HCT116 (cell line): ENCODE data around the gene CYP2A13. TPM values are rescaled to one million over a fixed set of nuclear protein-coding genes. Genes with fewer than 3 reads are reported as not detected.

Experiments used
- ATAC-seq: fragments of 200-7000 bp; cut with Tn5 transposase; 2 replicates; pipeline ENCODE4 v1.9.1; 2020; ENCODE audit warnings: mild to moderate bottlenecking, moderate library complexity
- BruUV-seq: library from RNA; stranded (reverse); fragments of 400-500 nt; replicated peaks from 2 replicates; lab custom pipeline; 2021; lab: Mats Ljungman, UMichigan
- CTCF ChIA-PET: fragments of 300-600 bp; sonication (Branson Sonifier 250); formaldehyde crosslinking; loops from one replicate; lab custom pipeline; 2021; ENCODE audit warnings: antibody characterized with exemption; lab: Charles Lee
- POLR2A ChIA-PET: fragments of 300-600, 350-600 bp; sonication (Branson Sonifier 250); formaldehyde crosslinking; loops from one replicate; lab custom pipeline; 2021; ENCODE audit warnings: antibody characterized with exemption; lab: Charles Lee
- RAD21 ChIA-PET, 2 experiments: fragments of 300-600 bp; sonication (Branson Sonifier 250); formaldehyde crosslinking; loops; one replicate each; lab custom pipeline; 2023; ENCODE audit warnings: low total read pairs in 2 of 2; ENCODE audit not compliant: uncharacterized antibody in 2 of 2, unreplicated experiment in 2 of 2, low non-redundant PET in 1 of 2; lab: Charles Lee
- DNase-seq: peaks from one replicate; pipeline ENCODE4 v3.0.0-alpha.2; 2010; ENCODE audit warnings: low read depth, low spot score
- H2AFZ ChIP-seq: fragments of 200-600 bp; shearing (Covaris generic), sonication (generic); 2 replicates; pipeline ENCODE4 v1.6.1; 2017; ENCODE audit warnings: low read depth, mixed run types, mixed read lengths, antibody characterized with exemption, low read length; ENCODE audit not compliant: poor library complexity, severe bottlenecking
- H3K27ac ChIP-seq: 2 replicates; pipeline ENCODE4 v1.5.1; 2012; ENCODE audit warnings: low read depth, low read length
- H3K27me3 ChIP-seq: fragments of 200-600 bp; sonication (generic); 2 replicates; pipeline ENCODE4 v1.6.1; 2016; ENCODE audit warnings: mixed run types, low read length, mixed read lengths; ENCODE audit not compliant: insufficient read depth
- H3K36me3 ChIP-seq, 2 experiments: fragments of 200-500 bp in 1 of 2; fragments of 200-600 bp in 1 of 2; sonication (Bioruptor generic) in 1 of 2; sonication (generic) in 1 of 2; 2 replicates each; pipeline versions ENCODE4 v1.5.1 to v1.6.1; 2014 to 2016; ENCODE audit warnings: low read length in 2 of 2, inconsistent platforms in 1 of 2, mixed read lengths in 1 of 2, mixed run types in 1 of 2; ENCODE audit not compliant: insufficient read depth in 2 of 2, control insufficient read depth in 1 of 2
- H3K4me1 ChIP-seq, 2 experiments: fragments of 200-600 bp in 1 of 2; sonication (generic) in 1 of 2; 2 replicates each; pipeline versions ENCODE4 v1.5.1 to v1.6.1; 2012 to 2017; ENCODE audit warnings: low read length in 2 of 2, inconsistent platforms in 1 of 2, mild to moderate bottlenecking in 1 of 2, mixed read lengths in 1 of 2, mixed run types in 1 of 2, moderate library complexity in 1 of 2; ENCODE audit not compliant: insufficient read depth in 2 of 2, control insufficient read depth in 1 of 2
- H3K4me2 ChIP-seq: fragments of 200-600 bp; sonication (generic); 2 replicates; pipeline ENCODE4 v1.6.1; 2017; ENCODE audit warnings: mixed run types, low read length, mixed read lengths
- H3K4me3 ChIP-seq, 2 experiments: fragments of 200-600 bp in 1 of 2; sonication (generic) in 1 of 2; replicated peaks in 1 of 2; 2 replicates each; pipeline ENCODE4 v1.5.1; 2011 to 2016; ENCODE audit warnings: low read length in 2 of 2, control low read depth in 1 of 2, low read depth in 1 of 2, mild to moderate bottlenecking in 1 of 2, mixed read lengths in 1 of 2, mixed run types in 1 of 2
- H3K79me2 ChIP-seq: fragments of 200-600 bp; sonication (generic); 2 replicates; pipeline ENCODE4 v1.6.1; 2017; ENCODE audit warnings: mild to moderate bottlenecking, mixed run types, low read length, moderate library complexity, mixed read lengths; ENCODE audit not compliant: insufficient read depth
- H3K9ac ChIP-seq: fragments of 200-600 bp; sonication (generic); 2 replicates; pipeline ENCODE4 v1.6.1; 2016; ENCODE audit warnings: low read length, mixed read lengths
- H3K9me2 ChIP-seq: fragments of 200-600 bp; sonication (generic), shearing (Covaris generic); 2 replicates; pipeline ENCODE4 v1.6.1; 2017; ENCODE audit warnings: mixed run types, mild to moderate bottlenecking, moderate library complexity; ENCODE audit not compliant: insufficient read depth
- H3K9me3 ChIP-seq, 2 experiments: fragments of 200-500 bp in 1 of 2; fragments of 200-600 bp in 1 of 2; sonication (Bioruptor generic) in 1 of 2; sonication (generic) in 1 of 2; 2 replicates each; pipeline ENCODE4 v1.6.1; 2014 to 2017; ENCODE audit warnings: low read length in 2 of 2, mixed read lengths in 2 of 2, inconsistent platforms in 1 of 2, low read depth in 1 of 2, mild to moderate bottlenecking in 1 of 2, mixed run types in 1 of 2, moderate library complexity in 1 of 2; ENCODE audit not compliant: control insufficient read depth in 1 of 2, insufficient read depth in 1 of 2
- H4K20me1 ChIP-seq: fragments of 200-600 bp; sonication (generic), shearing (Covaris generic); 2 replicates; pipeline ENCODE4 v1.6.1; 2017; ENCODE audit warnings: mixed run types, mild to moderate bottlenecking, moderate library complexity; ENCODE audit not compliant: insufficient read depth
- ATF3 ChIP-seq: IDR thresholded peaks from 2 replicates; pipeline ENCODE4 v1.6.1; 2012
- CEBPB ChIP-seq: IDR thresholded peaks from 2 replicates; pipeline ENCODE4 v1.6.1; 2012; ENCODE audit warnings: low read depth
- CTCF ChIP-seq, 3 experiments: fragments of 200-600 bp in 1 of 3; sonication (generic) in 1 of 3; IDR thresholded peaks in 2 of 3; conservative IDR thresholded peaks in 1 of 3; 2 replicates each; pipeline ENCODE4 v1.5.1; 2012 to 2017; ENCODE audit warnings: low read depth in 2 of 3, low read length in 2 of 3, antibody characterized with exemption in 1 of 3, borderline replicate concordance in 1 of 3, control low read depth in 1 of 3, mild to moderate bottlenecking in 1 of 3, mixed read lengths in 1 of 3, mixed run types in 1 of 3, moderate library complexity in 1 of 3; ENCODE audit not compliant: insufficient read depth in 1 of 3
- EGR1 ChIP-seq: IDR thresholded peaks from 2 replicates; pipeline ENCODE4 v1.6.1; 2012; ENCODE audit warnings: low read depth
- ELF1 ChIP-seq: IDR thresholded peaks from 2 replicates; pipeline ENCODE4 v1.6.1; 2012; ENCODE audit warnings: low read depth, borderline replicate concordance
- EZH2 ChIP-seq: fragments of 200-600 bp; sonication (generic); IDR thresholded peaks from 2 replicates; pipeline ENCODE4 v1.6.1; 2017; ENCODE audit warnings: antibody characterized with exemption, mixed run types
- EZH2phosphoT487 ChIP-seq: fragments of 200-600 bp; IDR thresholded peaks from 2 replicates; pipeline ENCODE4 v1.6.1; 2018; ENCODE audit warnings: antibody characterized with exemption, borderline replicate concordance
- JUND ChIP-seq: IDR thresholded peaks from 2 replicates; pipeline ENCODE4 v1.6.1; 2012
- POLR2A ChIP-seq: IDR thresholded peaks from 2 replicates; pipeline ENCODE4 v1.7.0; 2011; ENCODE audit warnings: borderline replicate concordance; ENCODE audit not compliant: insufficient read depth, insufficient read length; ENCODE audit errors: extremely low read depth
- REST ChIP-seq: IDR thresholded peaks from 2 replicates; pipeline ENCODE4 v1.6.1; 2012; ENCODE audit warnings: low read depth
- SIN3A ChIP-seq: IDR thresholded peaks from 2 replicates; pipeline ENCODE4 v1.6.1; 2012; ENCODE audit warnings: low read depth
- SRF ChIP-seq: IDR thresholded peaks from 2 replicates; pipeline ENCODE4 v1.6.1; 2012; ENCODE audit warnings: low read depth
- TCF7L2 ChIP-seq: IDR thresholded peaks from 2 replicates; pipeline ENCODE4 v1.7.0; 2011; ENCODE audit warnings: borderline replicate concordance, inconsistent platforms; ENCODE audit not compliant: insufficient read depth, insufficient read length; ENCODE audit errors: extremely low read depth
- ZBTB33 ChIP-seq: IDR thresholded peaks from 2 replicates; pipeline ENCODE4 v1.6.1; 2011; ENCODE audit warnings: mild to moderate bottlenecking, low read length, moderate library complexity; ENCODE audit not compliant: insufficient replicate concordance; ENCODE audit errors: extremely low read depth
- ZNF274 ChIP-seq: fragments of 200-500 bp; sonication (Bioruptor generic); IDR thresholded peaks from 2 replicates; pipeline ENCODE4 v1.6.1; 2014; ENCODE audit warnings: mild to moderate bottlenecking, low read depth, low read length, inconsistent platforms
- intact Hi-C: fragments of 100-400 bp; cut with micrococcal nuclease; formaldehyde crosslinking; loops from 2 replicates; pipeline ENCODE4 v1.10.0; 2022
- total RNA-seq: library from RNA; stranded (reverse); gene quantifications from one replicate; pipeline ENCODE4 v1.2.1, GENCODE V29; 2021; ENCODE audit not compliant: unreplicated experiment

CYP2A13 gene
- total RNA-seq, 1 experiment from 2014 or later = not detected

GRCh38 chr19:41083516-41083915, 4.7 kb upstream of the CYP2A13 start:
- no peaks in the 10 kb centered on the region for H3K36me3 ChIP-seq
- peaks cover 0 to 10% of the 10 kb centered on the region in 2 experiments; a peak in 2 of 4 replicates for H3K4me1 ChIP-seq
- H3K9me3 ChIP-seq = no peaks in the 10 kb centered on the region
- H2AFZ ChIP-seq = no peak overlapping the region
- no peaks in the 10 kb centered on the region; the same call in 1 of the 2 replicates for H3K9me2 ChIP-seq
- ChIA-PET CTCF (no interaction called here), RAD21 (no interaction called here), POLR2A (no interaction called here)
- H3K9ac ChIP-seq = no peak overlapping the region
- TF ChIP-seq JUND = no peak
- no peak for TF ChIP-seq ZNF274
- TF ChIP-seq REST = no peak
- TF ChIP-seq ELF1 = no peak
- no peak for TF ChIP-seq SRF
- no peak for TF ChIP-seq ZBTB33
- TF ChIP-seq CTCF (IDR thresholded peaks at IDR 0.05 in 2 of 3, conservative IDR thresholded peaks at IDR 0.05 in 1 of 3; ENCODE audit: borderline replicate concordance in 1 of 3, insufficient read depth in 1 of 3, low read depth in 2 of 3, low read length in 2 of 3) = no peak
- no peak for TF ChIP-seq SIN3A
- TF ChIP-seq POLR2A = no peak
- TF ChIP-seq TCF7L2 = no peak
- TF ChIP-seq EGR1 = no peak
- no peak for TF ChIP-seq CEBPB
- TF ChIP-seq ATF3 = no peak
- no peak for TF ChIP-seq EZH2phosphoT487
- no peak for TF ChIP-seq EZH2
- no peak overlapping the region for H3K27ac ChIP-seq
- no peaks in the 10 kb centered on the region for H3K79me2 ChIP-seq
- no peak overlapping the region for H3K4me3 ChIP-seq
- H3K4me2 ChIP-seq = peak overlapping the region; percentile 13
- no TSS peak for BruUV-seq
- H4K20me1 ChIP-seq = no peaks in the 10 kb centered on the region
- ATAC-seq (no peak), DNase-seq (no peak)
- intact Hi-C loops = no loop called here
- H3K27me3 ChIP-seq = no peaks in the 10 kb centered on the region; the same call in 1 of the 2 replicates
